ENCODE data around the gene TXNRD1.

GRCh38 chr12:104386461-104386860, 170.9 kb downstream of the TXNRD1 start:
- TF ChIP-seq POLR2AphosphoS5 (IDR thresholded peaks at IDR 0.05) (no peak), POLR2A (IDR thresholded peaks at IDR 0.05) (no peak)
- TF ChIP-seq, protein P1, sequence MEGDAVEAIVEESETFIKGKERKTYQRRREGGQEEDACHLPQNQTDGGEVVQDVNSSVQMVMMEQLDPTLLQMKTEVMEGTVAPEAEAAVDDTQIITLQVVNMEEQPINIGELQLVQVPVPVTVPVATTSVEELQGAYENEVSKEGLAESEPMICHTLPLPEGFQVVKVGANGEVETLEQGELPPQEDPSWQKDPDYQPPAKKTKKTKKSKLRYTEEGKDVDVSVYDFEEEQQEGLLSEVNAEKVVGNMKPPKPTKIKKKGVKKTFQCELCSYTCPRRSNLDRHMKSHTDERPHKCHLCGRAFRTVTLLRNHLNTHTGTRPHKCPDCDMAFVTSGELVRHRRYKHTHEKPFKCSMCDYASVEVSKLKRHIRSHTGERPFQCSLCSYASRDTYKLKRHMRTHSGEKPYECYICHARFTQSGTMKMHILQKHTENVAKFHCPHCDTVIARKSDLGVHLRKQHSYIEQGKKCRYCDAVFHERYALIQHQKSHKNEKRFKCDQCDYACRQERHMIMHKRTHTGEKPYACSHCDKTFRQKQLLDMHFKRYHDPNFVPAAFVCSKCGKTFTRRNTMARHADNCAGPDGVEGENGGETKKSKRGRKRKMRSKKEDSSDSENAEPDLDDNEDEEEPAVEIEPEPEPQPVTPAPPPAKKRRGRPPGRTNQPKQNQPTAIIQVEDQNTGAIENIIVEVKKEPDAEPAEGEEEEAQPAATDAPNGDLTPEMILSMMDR (IDR thresholded peaks at IDR 0.05), result no peak

Data from prostate gland (tissue), 2 donors.